NCI-H460 (cell line): ENCODE results near the gene AKR1E2. TPM values are rescaled to one million over a fixed set of nuclear protein-coding genes. Genes with fewer than 3 reads are reported as not detected.

Experiments
- DNase-seq: peaks from one replicate; pipeline ENCODE4 v3.0.0-alpha.2; 2016; ENCODE audit warnings: low read depth; ENCODE audit errors: extremely low read depth
- polyA plus RNA-seq: library from polyadenylated mRNA; depleted of rRNA; stranded (reverse); fragments of >200 nt; gene quantifications from 2 replicates; pipeline ENCODE4 v1.2.3, GENCODE V29; 2014; cell fraction: nucleus; rRNA removed
- total RNA-seq: library from RNA; depleted of rRNA; stranded (reverse); fragments of >200 nt; shearing (Covaris generic); gene quantifications from 2 replicates; pipeline ENCODE4 v1.2.3, GENCODE V29; 2014; rRNA removed

Gene AKR1E2
- total RNA-seq: 0.32 TPM in 1 of 2 replicates, not detected in the other
- 1.6 TPM in 1 of 2 replicates, not detected in the other for polyA plus RNA-seq

DNA sequence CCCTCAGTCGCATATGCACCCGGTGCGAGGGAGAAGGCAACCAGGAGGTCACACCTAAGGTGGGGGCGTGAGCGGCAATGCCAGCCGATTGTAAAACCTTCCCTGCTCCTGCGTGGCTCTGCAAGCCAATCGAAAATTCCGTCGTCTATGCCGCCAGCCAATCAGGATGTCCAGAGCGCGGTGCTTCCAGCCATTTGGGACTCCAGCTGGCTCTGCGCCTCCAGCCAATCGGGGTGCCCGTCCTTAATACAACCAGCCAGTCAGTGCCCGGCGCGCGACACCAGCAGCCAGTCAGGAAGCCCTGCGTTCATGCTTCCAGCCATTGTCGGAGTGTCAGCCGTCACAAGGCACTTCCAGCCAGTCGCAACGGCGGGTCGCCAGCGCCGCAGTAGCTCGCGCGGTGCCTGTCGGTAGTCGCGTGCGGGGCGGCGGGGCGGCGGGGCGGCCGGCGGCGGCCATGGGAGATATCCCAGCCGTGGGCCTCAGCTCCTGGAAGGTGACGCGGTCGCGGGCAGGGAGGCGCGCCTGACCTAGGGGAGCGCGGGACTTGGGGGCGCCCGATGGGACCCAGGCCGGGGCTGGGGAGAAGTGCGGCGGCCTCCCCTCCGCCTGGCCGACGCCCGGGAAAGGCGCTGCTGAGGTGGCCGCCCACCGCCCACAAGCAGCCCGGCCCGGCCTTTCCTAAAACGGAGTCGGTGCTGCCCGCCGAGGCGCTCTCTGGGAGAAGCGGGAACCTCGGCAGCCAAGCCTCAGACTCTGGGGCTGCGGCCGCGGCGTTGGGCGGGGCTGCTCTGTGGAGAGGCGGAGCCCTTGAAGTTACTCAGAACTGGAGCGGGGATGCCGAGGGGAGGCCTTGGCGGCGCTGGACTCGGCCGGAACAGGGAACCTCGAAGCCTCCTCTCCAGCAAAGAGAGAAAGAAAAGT lies at the start of gene AKR1E2:
AKR1E2 (plus strand) TSS at position 340 of the 924 bp plus-strand sequence; CDS start at position 458, 118 bp downstream.
- DNase-seq: peak; percentile 54

DNA sequence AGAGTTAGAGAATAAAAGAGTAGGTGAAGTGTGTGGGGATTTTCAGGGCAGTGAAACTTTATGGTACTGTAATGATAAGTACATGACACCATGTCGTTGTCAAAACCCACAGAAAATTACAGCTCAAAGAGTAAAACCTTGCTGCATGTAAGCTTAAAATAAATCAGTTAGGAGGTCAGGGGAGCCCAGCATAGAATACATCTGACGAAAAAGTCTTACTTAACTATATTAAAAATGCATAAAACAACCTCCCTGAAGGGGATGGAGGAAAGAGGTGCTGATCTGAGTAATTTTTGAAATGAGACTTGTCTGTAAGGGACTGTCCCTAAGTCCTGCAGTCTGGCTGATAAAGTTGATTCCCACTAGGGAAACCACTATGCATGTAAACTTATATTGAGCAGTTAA lies 49.8 kb upstream of the AKR1E2 start:
- DNase-seq: no peak

DNA sequence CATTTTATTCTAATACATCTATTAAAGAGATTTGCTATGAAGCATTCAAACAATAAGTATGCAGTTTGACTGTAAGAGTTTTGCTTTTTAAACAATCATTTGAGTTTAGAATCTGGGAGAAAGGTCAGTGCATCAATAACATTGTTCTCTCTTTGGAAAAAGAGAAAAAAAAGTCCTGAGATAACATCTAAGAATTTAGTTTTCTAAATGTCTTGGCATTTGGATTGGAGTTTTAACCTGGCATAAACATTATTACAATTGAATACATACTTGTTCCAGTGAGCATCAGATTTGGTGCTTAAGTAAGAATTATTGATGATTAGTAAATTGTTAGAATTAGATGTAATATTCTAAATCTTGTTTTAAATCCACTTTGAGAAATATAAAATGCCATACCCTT lies 47.2 kb upstream of the AKR1E2 start:
- DNase-seq: no peak

DNA sequence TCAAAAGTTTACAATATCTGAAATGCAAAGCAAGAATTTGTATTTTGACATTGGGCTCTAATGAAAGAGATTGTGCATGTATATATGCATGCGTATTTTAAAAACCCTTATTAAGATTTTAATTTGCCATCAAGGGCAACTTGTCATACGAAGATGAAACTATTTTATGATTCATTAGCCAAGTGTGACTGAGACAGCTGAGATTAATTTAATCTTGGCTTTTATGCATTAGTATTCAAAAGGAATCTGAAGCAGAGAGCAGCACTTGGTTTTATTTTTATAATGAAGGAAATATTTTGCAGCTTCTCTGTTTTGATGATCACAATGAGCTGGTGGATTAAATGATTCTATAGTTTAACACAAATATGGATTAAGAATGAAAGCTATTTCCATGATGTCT lies 45.9 kb upstream of the AKR1E2 start:
- DNase-seq: no peak

DNA sequence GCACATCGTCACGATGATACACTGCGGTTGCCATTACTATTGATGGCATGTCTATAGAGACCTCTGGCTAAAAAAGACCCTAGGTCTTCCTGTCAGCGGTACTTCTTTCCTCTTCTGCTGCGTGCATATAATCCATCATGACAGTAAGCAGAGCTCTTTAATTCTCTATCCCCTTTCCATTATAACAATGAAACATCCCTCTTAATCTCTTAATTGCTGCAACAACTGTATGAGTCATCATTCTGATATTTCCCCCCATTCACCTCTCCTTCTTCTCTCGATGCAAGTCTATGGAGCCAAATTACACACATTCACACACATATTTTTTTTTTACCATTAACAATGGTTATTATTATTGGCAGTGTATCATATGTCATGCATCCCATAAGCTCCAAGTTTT lies 45.2 kb upstream of the AKR1E2 start:
- DNase-seq: no peak

DNA sequence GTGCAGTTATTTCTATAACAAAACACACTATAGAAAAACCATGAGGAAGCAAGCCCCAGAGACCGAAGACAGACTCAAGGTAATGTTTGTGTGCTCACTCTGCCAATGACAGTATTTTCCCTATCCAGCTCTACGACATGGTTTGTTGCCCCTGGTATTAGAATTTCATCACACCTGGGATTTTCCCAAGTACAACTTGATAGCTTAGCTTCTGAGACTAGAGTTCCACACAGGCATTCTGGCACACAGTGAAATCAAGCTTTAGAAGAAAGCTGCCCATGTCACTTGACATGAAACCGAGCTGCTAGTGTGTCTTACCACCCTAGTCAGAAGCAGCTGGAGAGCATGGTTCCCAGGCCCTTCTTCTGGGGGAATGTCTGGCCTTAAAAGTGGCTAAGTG lies 44.1 kb upstream of the AKR1E2 start:
- DNase-seq: no peak

DNA sequence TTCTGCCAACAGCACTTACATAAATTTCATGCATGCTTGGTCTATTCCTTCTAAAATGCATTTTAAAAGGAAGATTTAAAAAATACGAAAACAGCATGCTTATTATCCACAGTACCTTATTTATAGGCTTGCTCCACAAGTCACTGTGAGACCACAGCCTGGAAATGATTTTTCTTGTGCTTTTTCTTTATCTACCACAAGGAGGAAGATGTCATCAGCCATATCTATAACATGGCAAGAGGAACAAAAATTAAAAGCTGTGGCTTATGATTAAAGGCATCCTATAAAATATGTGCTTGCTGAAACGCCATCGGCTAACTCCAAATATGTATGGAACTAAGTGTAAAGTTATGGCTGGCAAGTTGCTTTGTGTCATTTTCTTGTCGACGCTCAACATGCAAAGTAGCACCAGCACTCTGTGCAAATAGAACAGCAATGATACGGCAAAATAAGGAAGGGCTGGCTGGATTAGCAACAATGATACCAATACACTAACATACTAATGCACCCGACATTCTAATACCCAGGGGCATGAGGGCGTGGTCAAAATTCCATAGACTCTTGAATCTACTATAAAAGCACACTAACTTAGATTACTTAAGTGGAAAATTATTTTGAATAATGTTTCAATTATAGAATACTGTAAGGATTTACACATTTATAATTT lies 41.2 kb upstream of the AKR1E2 start:
- DNase-seq: no peak

DNA sequence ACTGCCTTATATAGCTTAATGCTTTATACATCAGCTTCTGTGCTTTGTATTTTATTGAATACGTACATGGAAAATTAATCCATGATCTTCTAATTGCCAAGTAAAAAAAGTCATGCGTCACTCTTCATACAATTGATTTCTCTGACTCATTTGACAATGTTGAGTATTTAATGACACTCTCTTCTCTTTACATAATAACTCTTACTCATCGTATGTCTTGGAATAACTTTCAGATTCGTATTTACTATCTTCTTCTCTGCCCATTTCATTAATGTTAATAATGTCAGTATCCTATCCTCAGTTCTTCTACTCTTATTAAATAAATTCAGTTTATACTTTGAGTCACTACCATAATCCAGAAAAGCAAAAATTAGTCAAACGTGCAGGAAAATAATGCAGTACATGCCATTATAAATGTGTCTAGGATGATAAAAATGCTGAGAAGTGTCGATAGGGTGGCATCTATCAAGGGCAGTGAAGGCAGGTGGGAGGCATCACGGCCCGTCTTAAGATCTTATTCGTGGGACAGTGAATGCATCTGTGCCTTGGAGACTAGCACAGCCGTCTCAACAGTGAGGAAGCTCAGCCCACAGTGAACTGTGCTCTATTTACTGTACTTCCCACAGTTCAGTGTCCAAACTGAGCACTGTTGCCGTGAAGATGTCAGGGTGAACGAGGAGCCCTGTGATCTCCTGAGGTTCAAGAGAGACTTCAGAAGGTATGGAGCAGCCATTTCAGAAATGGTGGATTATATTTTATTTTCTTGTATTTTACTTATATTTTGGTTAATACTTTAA lies 39.8 kb upstream of the AKR1E2 start:
- no peak for DNase-seq

DNA sequence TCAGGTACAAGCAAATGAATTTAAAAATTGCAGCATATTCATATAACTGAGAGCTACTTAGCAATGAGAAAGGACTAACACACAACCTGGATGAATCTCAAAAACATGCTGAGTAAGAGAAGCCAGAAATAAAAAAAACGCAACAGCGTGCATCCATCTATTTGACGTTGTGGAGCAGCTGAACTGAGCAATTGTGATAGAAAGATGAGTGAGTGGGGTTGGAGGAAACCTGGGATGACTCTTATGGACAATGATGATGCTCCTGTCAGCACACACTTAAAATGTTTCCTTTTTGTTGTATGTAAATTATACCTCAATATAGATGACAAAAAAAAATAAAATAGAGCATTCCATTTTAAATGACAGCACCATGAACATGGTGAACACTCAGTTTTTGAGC lies 36.0 kb upstream of the AKR1E2 start:
- no peak for DNase-seq

DNA sequence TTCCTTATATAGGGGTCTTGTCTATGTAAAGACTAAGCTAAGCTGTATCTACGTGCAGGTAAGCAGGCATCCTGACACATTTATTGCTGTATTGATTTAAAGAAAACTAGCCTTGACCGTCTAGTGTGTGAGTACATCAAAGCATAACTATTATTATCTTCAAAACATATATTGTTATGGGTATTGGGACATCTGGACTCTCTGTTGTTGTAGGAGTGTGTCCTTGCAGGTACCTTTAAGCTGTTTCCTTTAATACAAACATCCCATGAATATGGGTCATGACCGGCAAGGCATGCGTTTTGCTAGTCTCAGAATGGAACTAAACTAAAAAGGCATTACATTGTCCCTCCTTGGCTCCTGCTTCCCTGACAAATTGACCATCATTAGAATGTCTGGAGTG lies 35.1 kb upstream of the AKR1E2 start:
- no peak for DNase-seq

DNA sequence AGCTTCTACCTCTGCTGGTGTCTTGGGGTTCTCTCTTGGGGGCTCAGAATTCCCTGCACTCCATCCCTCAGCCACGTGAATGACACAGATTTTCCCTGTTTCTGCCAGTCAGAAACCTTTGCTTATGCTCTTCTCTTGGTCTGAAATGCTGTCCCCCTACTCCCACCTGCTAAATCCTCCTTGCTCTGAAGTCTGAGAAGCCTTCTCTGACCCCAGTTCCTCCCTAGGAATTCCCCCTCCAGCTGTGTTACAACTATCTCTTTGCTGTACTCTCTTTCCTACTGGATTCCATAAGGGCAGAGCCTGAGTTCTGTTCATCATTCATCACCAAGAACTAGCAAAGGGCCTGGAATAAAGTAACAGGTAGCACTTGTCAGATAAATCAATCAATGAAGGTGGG lies 33.6 kb upstream of the AKR1E2 start:
- no peak for DNase-seq

DNA sequence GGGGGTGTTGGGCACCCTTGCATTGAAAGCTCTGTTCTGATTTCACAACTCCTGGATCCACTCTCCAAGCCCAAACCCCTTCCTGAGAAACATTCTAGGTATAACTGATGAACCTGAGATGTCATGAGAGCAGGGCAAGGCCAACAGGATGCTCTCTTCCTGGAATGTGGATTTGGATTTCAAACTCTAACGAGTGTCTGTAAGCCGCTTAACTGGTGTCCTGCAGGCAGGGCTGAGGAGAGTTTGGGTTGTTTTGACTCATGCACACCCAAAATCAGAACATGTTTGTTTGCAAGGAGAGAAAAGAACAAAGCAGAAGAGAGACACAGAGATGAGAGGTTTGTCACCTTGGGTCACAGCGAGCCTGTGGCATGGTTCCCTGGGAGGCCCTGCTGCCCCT lies 24.6 kb upstream of the AKR1E2 start:
- DNase-seq: no peak

DNA sequence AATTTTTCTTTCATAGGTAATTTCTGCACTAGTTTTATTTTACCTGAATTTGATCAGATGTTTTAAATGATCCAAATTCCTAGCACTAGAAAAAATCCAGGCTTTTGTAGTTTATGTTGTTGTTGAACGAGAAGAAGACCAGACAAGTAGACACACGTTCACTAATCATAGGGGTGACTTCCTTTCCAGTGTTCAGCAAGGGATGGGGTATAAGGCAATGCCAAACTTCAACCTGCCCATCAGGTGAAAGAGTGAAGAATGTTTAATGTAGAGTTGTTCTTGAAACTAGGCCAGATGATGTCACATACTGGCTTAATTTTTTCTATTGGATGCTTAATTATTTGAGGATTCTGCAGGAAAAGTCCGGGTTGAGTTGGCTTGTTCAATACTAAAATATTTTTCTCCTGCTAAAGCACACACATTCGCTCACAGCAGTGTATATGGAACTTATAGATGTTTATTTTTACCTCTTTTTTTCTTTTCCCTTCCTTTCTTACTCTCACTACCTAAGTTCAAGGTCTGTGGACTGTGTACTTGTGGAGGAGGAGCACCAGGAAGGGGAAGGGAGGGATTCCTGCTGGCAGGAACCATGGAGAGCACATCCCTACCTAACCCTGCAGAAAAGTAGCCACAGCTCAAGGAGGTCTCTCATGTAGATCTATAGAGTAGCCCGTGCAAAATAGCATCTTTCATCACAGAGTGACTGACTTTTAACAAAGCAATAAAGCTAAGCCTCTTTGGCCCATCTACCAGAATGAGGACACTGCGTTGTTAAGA lies 23.1 kb upstream of the AKR1E2 start:
- no peak for DNase-seq

DNA sequence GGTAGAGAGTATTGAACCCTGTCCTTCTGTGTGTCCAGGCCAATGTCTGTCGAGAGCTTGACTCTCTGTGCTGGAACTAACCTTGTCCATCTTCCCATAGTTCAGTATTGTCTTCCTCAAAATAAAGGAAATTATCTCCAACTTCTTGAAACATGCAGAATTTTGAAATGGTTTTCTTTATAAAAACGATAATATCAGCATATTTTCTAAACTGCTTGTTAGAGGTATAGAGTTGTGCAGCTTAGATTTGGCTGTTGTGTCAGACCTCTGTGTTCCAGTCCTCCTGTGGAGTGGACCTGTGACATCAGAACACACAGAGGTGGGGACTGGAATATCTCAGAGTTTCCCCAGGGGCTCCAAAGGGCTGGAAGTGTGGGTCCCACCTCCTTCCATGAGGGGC lies 22.2 kb upstream of the AKR1E2 start:
- DNase-seq: no peak

DNA sequence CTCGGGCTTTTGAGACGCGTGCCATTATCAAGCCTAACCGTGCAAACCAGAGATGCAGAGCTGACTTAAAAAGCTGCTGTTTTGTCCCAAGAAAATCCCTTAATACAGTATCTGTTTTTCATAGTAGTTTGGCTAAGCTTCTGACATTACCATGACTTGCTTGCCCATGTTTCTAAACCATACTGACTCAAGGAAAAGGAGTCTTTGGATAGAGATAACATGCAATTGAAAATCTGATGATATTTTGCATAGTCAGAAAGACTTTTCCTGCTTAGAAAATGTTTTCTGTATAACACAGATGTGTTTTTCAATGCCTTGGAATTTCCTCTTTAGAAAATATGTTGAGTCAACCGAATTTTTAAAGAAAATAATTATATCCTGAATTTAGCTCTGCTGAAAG lies 21.5 kb upstream of the AKR1E2 start:
- DNase-seq: no peak

DNA sequence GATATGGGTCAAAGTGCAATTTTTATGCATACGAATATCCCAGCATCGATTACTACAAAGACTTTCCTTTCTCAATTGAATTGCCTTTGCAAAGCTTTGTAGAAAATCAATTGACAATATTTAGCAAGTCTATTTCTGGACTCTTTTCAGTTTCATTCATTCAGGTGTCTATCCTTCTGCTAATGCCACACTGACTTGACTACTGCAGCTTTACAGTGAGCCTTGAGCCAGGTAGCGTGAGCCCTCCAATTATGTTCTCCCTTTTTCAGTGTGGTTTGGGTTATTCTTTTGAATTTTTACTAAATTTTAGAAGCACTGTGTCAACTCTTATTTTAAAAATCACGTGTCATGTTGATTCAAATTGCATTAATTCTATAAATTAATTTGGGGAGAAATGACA lies 19.5 kb upstream of the AKR1E2 start:
- no peak for DNase-seq

DNA sequence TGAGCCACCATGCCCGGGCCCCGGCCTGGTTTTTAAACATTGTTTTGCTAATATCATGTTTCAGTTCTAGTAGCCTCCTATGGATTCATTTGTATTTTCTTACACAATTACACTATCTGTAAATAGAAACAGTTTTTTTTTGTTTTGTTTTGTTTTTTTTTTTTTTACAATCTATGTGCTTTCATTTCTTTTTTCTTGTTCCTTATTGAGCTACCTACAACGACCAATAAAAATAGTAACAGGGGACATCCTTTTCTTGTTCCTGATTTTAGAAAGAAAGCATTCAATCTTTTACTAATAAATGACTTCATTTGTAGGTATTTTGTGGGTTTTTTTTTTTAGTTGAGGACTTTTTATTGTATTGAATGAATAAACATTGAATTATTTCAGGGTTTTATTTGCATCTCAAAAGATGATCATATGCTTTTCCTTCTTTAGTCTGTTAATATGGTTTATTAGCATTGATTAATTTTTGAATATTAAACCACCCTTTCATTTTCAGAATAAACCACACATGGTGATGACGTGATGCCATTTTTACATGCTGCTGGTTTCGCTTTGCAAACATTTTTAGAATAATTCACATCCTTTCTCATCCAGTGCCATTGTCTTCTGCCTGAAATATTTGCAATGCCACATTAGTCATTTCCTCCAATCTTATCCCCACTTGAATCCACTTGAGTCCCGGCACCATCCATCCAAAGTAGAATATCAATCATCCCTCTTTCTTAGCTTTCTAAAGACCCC lies 18.1 kb upstream of the AKR1E2 start:
- no peak for DNase-seq

DNA sequence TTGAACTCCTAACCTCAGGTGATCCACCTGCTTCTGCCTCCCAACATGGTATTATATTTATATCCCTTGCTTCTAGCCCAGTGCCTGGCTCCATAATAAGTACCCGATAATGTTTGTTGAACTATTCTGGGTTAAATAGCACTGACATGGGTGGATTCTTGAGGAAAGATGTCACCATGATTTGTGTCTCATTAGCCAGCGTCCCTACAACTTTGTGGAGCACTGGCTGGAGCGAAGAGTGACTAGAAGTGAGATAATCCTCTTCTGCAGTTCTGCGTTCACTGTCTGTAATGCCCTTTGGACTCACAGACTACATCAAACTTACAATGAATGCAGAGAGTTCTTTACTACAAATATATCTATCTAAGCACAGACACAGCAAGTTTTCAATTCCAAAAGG lies 16.9 kb upstream of the AKR1E2 start:
- DNase-seq: no peak

DNA sequence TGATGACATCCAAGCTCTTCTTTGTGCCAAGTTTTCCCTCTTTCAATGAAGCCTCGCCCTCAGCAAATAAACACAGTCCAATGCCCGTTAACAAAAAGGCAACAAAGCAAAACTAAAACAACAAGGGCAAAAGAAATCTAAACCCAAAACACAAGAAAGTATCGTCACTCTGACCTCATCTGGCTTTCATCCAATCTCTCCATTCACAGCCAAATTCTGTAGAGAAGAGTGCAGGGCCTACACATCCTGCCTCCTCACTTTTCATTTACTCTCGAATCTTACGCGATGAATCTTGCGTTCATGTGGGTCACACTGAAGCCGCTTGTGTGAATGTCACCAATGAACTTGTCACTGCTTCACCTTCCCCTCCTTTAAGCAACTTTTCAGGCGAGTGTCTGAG lies 15.9 kb upstream of the AKR1E2 start:
- no peak for DNase-seq

DNA sequence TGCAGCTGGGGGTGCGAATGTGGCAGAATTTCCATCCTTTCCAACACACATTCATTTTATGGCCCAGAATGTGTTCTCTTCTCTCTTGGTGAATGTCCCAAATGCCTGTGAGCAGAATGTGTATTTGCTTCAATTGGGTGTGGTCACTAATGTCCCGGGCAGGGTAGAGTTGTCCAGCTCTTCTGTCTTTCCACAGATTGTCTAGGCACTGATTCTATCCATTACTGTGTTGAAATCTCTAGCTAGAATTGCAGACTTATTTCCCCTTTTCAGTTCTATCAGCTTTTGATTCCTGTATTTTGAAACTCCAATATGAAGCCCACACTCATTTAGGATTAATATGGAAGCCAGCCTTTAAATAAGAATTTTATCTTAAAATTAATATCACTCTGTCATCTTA lies 14.0 kb upstream of the AKR1E2 start:
- no peak for DNase-seq
